ENCODE measurements around the gene MORC2.

- TF ChIP-seq EP300 (IDR thresholded peaks at IDR 0.05) (no peak), POLR2AphosphoS5 (IDR thresholded peaks at IDR 0.05) (no peak), POLR2A (IDR thresholded peaks at IDR 0.05) (no peak)
- TF ChIP-seq, protein P1, sequence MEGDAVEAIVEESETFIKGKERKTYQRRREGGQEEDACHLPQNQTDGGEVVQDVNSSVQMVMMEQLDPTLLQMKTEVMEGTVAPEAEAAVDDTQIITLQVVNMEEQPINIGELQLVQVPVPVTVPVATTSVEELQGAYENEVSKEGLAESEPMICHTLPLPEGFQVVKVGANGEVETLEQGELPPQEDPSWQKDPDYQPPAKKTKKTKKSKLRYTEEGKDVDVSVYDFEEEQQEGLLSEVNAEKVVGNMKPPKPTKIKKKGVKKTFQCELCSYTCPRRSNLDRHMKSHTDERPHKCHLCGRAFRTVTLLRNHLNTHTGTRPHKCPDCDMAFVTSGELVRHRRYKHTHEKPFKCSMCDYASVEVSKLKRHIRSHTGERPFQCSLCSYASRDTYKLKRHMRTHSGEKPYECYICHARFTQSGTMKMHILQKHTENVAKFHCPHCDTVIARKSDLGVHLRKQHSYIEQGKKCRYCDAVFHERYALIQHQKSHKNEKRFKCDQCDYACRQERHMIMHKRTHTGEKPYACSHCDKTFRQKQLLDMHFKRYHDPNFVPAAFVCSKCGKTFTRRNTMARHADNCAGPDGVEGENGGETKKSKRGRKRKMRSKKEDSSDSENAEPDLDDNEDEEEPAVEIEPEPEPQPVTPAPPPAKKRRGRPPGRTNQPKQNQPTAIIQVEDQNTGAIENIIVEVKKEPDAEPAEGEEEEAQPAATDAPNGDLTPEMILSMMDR (IDR thresholded peaks at IDR 0.05): no peak
Observed at GRCh38 chr22:30889268-30889995, 79.1 kb downstream of the MORC2 start.
